ENCODE measurements around the gene LOXL1. TPM values are rescaled to one million over a fixed set of nuclear protein-coding genes. Genes with fewer than 3 reads are reported as not detected.

LOXL1 gene
- total and polyA plus RNA-seq, 2 experiments from 2014 or later: 44.5 to 136 TPM

DNA sequence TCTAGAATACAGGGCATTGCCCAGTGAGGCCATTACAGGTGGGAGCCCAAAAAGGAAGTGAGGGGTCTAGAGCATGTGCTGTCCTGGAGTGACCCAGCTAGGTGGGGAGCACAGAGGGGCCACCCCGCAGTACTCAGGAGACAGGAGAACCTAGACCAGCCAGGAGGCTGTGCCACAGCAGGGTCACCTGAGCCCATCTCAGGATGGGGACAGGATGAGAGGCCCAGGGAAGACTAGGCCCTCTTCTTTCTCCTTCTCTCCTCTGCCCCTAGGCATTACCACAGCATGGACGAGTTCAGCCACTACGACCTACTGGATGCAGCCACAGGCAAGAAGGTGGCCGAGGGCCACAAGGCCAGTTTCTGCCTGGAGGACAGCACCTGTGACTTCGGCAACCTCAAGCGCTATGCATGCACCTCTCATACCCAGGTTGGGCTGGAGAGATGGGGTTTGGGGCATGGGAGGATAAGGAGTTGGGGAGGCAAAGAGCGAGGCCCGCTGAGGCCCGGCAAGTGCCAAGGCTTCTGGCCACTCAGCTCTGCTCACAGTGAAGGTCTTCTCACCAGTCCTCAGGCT lies 20.6 kb downstream of the LOXL1 start:
- no peaks in the 10 kb centered on the region for H4K20me1 ChIP-seq (ENCODE audit: insufficient read depth, poor library complexity, severe bottlenecking)
- H3K9me2 ChIP-seq (replicated peaks; ENCODE audit: insufficient read depth): no peaks in the 10 kb centered on the region
- peaks cover 30% of the 10 kb centered on the region for H3K4me1 ChIP-seq (ENCODE audit: insufficient read depth)
- WGBS (ENCODE audit: low lambda C conversion rate, missing lambda C conversion rate): 95% methylated on average over 9 of the region's 9 CpGs
- TF ChIP-seq, protein P1, sequence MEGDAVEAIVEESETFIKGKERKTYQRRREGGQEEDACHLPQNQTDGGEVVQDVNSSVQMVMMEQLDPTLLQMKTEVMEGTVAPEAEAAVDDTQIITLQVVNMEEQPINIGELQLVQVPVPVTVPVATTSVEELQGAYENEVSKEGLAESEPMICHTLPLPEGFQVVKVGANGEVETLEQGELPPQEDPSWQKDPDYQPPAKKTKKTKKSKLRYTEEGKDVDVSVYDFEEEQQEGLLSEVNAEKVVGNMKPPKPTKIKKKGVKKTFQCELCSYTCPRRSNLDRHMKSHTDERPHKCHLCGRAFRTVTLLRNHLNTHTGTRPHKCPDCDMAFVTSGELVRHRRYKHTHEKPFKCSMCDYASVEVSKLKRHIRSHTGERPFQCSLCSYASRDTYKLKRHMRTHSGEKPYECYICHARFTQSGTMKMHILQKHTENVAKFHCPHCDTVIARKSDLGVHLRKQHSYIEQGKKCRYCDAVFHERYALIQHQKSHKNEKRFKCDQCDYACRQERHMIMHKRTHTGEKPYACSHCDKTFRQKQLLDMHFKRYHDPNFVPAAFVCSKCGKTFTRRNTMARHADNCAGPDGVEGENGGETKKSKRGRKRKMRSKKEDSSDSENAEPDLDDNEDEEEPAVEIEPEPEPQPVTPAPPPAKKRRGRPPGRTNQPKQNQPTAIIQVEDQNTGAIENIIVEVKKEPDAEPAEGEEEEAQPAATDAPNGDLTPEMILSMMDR (IDR thresholded peaks at IDR 0.05; ENCODE audit: poor library complexity): no peak
- TF ChIP-seq EZH2 (IDR thresholded peaks at IDR 0.05; ENCODE audit: borderline replicate concordance): no peak
- no peak for TF ChIP-seq EZH2phosphoT487 (IDR thresholded peaks at IDR 0.05; ENCODE audit: low read depth, severe bottlenecking, unreplicated experiment)
- H3K79me2 ChIP-seq: no peaks in the 10 kb centered on the region
- H3K9me3 ChIP-seq (ENCODE audit: low read depth): no peaks in the 10 kb centered on the region
- no peak for DNase-seq (ENCODE audit: low spot score)
- H3K27me3 ChIP-seq: no peaks in the 10 kb centered on the region
- no peak overlapping the region for H3K27ac ChIP-seq
- no peak overlapping the region for H2AFZ ChIP-seq
- no peak overlapping the region for H3K4me3 ChIP-seq
- H3K4me2 ChIP-seq: no peak overlapping the region
- H3K36me3 ChIP-seq (replicated peaks; ENCODE audit: insufficient read depth, low read depth): no peaks in the 10 kb centered on the region

DNA sequence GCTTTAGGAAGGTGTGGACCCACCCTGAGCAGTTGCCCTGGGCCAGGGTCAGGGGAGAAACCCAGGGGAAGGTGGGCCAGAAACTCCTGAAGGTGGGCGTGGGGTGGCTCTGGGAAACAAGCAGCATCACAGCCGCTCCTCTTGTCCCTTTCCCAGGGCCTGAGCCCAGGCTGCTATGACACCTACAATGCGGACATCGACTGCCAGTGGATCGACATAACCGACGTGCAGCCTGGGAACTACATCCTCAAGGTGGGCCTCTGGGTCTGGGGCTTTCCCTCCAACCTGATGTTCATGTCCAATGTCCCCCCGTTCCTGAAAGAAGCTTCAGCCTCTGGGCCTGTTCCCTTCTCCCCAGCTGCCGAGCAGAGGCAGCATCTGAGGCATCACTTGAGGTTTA lies 21.4 kb downstream of the LOXL1 start:
- Histone ChIP-seq H4K20me1 (ENCODE audit: insufficient read depth, poor library complexity, severe bottlenecking) (no peaks in the 10 kb centered on the region), H3K27ac (no peak overlapping the region), H3K4me2 (no peak overlapping the region), H3K36me3 (replicated peaks; ENCODE audit: insufficient read depth, low read depth) (no peaks in the 10 kb centered on the region), H3K4me1 (ENCODE audit: insufficient read depth) (peaks cover 34% of the 10 kb centered on the region), H3K9me3 (ENCODE audit: low read depth) (no peaks in the 10 kb centered on the region), H3K27me3 (no peaks in the 10 kb centered on the region), H3K4me3 (no peak overlapping the region), H3K79me2 (no peaks in the 10 kb centered on the region), H2AFZ (no peak overlapping the region), H3K9me2 (replicated peaks; ENCODE audit: insufficient read depth) (no peaks in the 10 kb centered on the region)
- no peak for DNase-seq (ENCODE audit: low spot score)
- TF ChIP-seq EZH2phosphoT487 (IDR thresholded peaks at IDR 0.05; ENCODE audit: low read depth, severe bottlenecking, unreplicated experiment): no peak
- TF ChIP-seq, protein P1 (IDR thresholded peaks at IDR 0.05; ENCODE audit: poor library complexity): no peak
- TF ChIP-seq EZH2 (IDR thresholded peaks at IDR 0.05; ENCODE audit: borderline replicate concordance): no peak
- 96% methylated on average over 9 of the region's 9 CpGs for WGBS (ENCODE audit: low lambda C conversion rate, missing lambda C conversion rate)

DNA sequence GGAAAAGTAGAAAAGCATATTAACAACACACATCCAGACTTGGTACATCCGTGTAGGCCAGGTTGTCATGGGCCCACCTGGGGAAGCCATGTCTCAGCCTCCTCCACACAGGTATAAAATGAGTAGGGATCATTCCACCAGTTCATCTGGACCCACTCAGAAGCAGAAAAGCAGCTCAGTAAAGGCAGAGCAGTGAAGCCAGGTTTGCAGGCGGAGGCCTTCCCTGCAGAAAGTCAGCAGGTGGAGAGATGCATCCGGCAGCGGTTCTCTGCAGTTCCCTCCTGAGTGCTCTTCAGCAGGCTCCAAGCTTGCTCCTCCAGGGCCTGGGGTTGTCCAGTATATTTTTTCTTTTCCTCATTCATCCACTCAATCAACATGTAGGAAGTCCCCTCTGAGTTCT lies 22.1 kb downstream of the LOXL1 start:
- Histone ChIP-seq H3K36me3 (replicated peaks; ENCODE audit: insufficient read depth, low read depth) (no peaks in the 10 kb centered on the region), H3K4me2 (no peak overlapping the region), H3K27ac (no peak overlapping the region), H3K9me2 (replicated peaks; ENCODE audit: insufficient read depth) (no peaks in the 10 kb centered on the region), H3K9me3 (ENCODE audit: low read depth) (no peaks in the 10 kb centered on the region), H3K4me1 (ENCODE audit: insufficient read depth) (peaks cover 27% of the 10 kb centered on the region), H3K79me2 (no peaks in the 10 kb centered on the region), H2AFZ (no peak overlapping the region), H4K20me1 (ENCODE audit: insufficient read depth, poor library complexity, severe bottlenecking) (no peaks in the 10 kb centered on the region), H3K4me3 (no peak overlapping the region), H3K27me3 (no peaks in the 10 kb centered on the region)
- no peak for DNase-seq (ENCODE audit: low spot score)
- TF ChIP-seq, protein P1 (IDR thresholded peaks at IDR 0.05; ENCODE audit: poor library complexity): no peak
- TF ChIP-seq EZH2phosphoT487 (IDR thresholded peaks at IDR 0.05; ENCODE audit: low read depth, severe bottlenecking, unreplicated experiment) (no peak), EZH2 (IDR thresholded peaks at IDR 0.05; ENCODE audit: borderline replicate concordance) (no peak)
- 94% methylated on average over 4 of the region's 4 CpGs for WGBS (ENCODE audit: low lambda C conversion rate, missing lambda C conversion rate)

Data from hepatocyte (in vitro differentiated cells).